ENCODE results near the gene GJC1. TPM values are rescaled to one million over a fixed set of nuclear protein-coding genes. Genes with fewer than 3 reads are reported as not detected.
"Not testable (repeated sequence)": the region's sequence is repeated elsewhere in the genome, so short reads cannot be mapped to it uniquely, and the experiment has no call there.

GJC1 gene
- total RNA-seq, 1 donor from 2014 or later = 4.7 TPM

GRCh38 chr17:44837196-44837595, 7.1 kb upstream of the GJC1 start:
- Mint-ChIP-seq H3K27me3 (ENCODE audit: insufficient read depth) (peaks cover 20% of the 10 kb centered on the region), H3K4me3 (no peak overlapping the region), H3K27ac (no peak overlapping the region), H3K9me3 (no peaks in the 10 kb centered on the region), H3K4me1 (ENCODE audit: low read depth) (peaks cover 8% of the 10 kb centered on the region), H3K36me3 (ENCODE audit: low read depth) (no peaks in the 10 kb centered on the region)
- intact Hi-C loops (cut with micrococcal nuclease) = no loop called here
- no peak for DNase-seq (ENCODE audit: low spot score)

- H3K27me3 Mint-ChIP-seq (ENCODE audit: insufficient read depth) = peaks cover 49% of the 10 kb centered on the region
- no peaks in the 10 kb centered on the region for H3K9me3 Mint-ChIP-seq
- H3K4me1 Mint-ChIP-seq (ENCODE audit: low read depth) = peaks cover 7% of the 10 kb centered on the region
- H3K4me3 Mint-ChIP-seq = no peak overlapping the region
- H3K27ac Mint-ChIP-seq = no peak overlapping the region
- no peak for DNase-seq (ENCODE audit: low spot score)
- H3K36me3 Mint-ChIP-seq (ENCODE audit: low read depth) = no peaks in the 10 kb centered on the region
- intact Hi-C loops (cut with micrococcal nuclease) = no loop called here
Observed at GRCh38 chr17:44832805-44833204, 2.7 kb upstream of the GJC1 start.

- Mint-ChIP-seq H3K4me3 (no peak overlapping the region), H3K9me3 (no peaks in the 10 kb centered on the region), H3K27ac (no peak overlapping the region), H3K27me3 (ENCODE audit: insufficient read depth) (peaks cover 61% of the 10 kb centered on the region), H3K4me1 (ENCODE audit: low read depth) (peaks cover 7% of the 10 kb centered on the region), H3K36me3 (ENCODE audit: low read depth) (no peaks in the 10 kb centered on the region)
- intact Hi-C loops (cut with micrococcal nuclease) = no loop called here
- DNase-seq (ENCODE audit: low spot score) = no peak
Observed at GRCh38 chr17:44831371-44831770, 1.3 kb upstream of the GJC1 start.

- no peak for DNase-seq (ENCODE audit: low spot score)
- Mint-ChIP-seq H3K27ac (peak overlapping the region; percentile 44), H3K4me3 (peak overlapping the region; percentile 82), H3K27me3 (ENCODE audit: insufficient read depth) (peaks cover 64% of the 10 kb centered on the region), H3K9me3 (no peaks in the 10 kb centered on the region), H3K4me1 (ENCODE audit: low read depth) (peaks cover 7% of the 10 kb centered on the region), H3K36me3 (ENCODE audit: low read depth) (no peaks in the 10 kb centered on the region)
- intact Hi-C loops (cut with micrococcal nuclease) = no loop called here
Observed at GRCh38 chr17:44830359-44831288, 537 bp upstream of the GJC1 start.

- peak overlapping the region; percentile 36 for H3K27ac Mint-ChIP-seq
- H3K9me3 Mint-ChIP-seq = no peaks in the 10 kb centered on the region
- DNase-seq (ENCODE audit: low spot score) = no peak
- intact Hi-C loops (cut with micrococcal nuclease) = loop anchor here (1.0 to 5.0 kb wide), 4 partner anchors 36 to 272 kb away; partner anchors contain the start of genes C1QL1 and FZD2
- H3K4me1 Mint-ChIP-seq (ENCODE audit: low read depth) = peaks cover 7% of the 10 kb centered on the region
- no peaks in the 10 kb centered on the region for H3K36me3 Mint-ChIP-seq (ENCODE audit: low read depth)
- peak overlapping the region; percentile 76 for H3K4me3 Mint-ChIP-seq
- peaks cover 60% of the 10 kb centered on the region for H3K27me3 Mint-ChIP-seq (ENCODE audit: insufficient read depth)
Observed at GRCh38 chr17:44828919-44829522, 1.1 kb downstream of the GJC1 start.

- intact Hi-C loops (cut with micrococcal nuclease) = loop anchor here (2.0 to 5.0 kb wide), 3 partner anchors 37 to 271 kb away; partner anchors contain the start of genes C1QL1 and FZD2
- Mint-ChIP-seq H3K9me3 (no peaks in the 10 kb centered on the region), H3K4me3 (no peak overlapping the region), H3K27me3 (ENCODE audit: insufficient read depth) (peaks cover 51% of the 10 kb centered on the region), H3K36me3 (ENCODE audit: low read depth) (no peaks in the 10 kb centered on the region), H3K4me1 (ENCODE audit: low read depth) (peaks cover 7% of the 10 kb centered on the region), H3K27ac (no peak overlapping the region)
- DNase-seq (ENCODE audit: low spot score) = no peak
Observed at GRCh38 chr17:44827863-44828262, 2.2 kb downstream of the GJC1 start.

GRCh38 chr17:44826123-44826790, 3.8 kb downstream of the GJC1 start:
- no peaks in the 10 kb centered on the region for H3K36me3 Mint-ChIP-seq (ENCODE audit: low read depth)
- no peak overlapping the region for H3K4me3 Mint-ChIP-seq
- no peaks in the 10 kb centered on the region for H3K9me3 Mint-ChIP-seq
- no peak overlapping the region for H3K27ac Mint-ChIP-seq
- DNase-seq (ENCODE audit: low spot score) = no peak
- H3K4me1 Mint-ChIP-seq (ENCODE audit: low read depth) = peaks cover 7% of the 10 kb centered on the region
- peaks cover 39% of the 10 kb centered on the region for H3K27me3 Mint-ChIP-seq (ENCODE audit: insufficient read depth)
- intact Hi-C loops (cut with micrococcal nuclease) = loop anchor here (5.0 kb wide), 1 partner anchor 141 kb away; the partner anchor contains the start of gene C1QL1

GRCh38 chr17:44825236-44825635, 4.9 kb downstream of the GJC1 start:
- H3K4me3 Mint-ChIP-seq; H3K27ac Mint-ChIP-seq; H3K9me3 Mint-ChIP-seq; H3K36me3 Mint-ChIP-seq (ENCODE audit: low read depth); DNase-seq (ENCODE audit: low spot score); H3K4me1 Mint-ChIP-seq (ENCODE audit: low read depth): not testable (repeated sequence)
- peaks cover 37% of the 10 kb centered on the region for H3K27me3 Mint-ChIP-seq (ENCODE audit: insufficient read depth)
- intact Hi-C loops (cut with micrococcal nuclease) = loop anchor here (5.0 kb wide), 1 partner anchor 142 kb away; the partner anchor contains the start of gene C1QL1

GRCh38 chr17:44820631-44821212, 9.4 kb downstream of the GJC1 start:
- no peaks in the 10 kb centered on the region for H3K36me3 Mint-ChIP-seq (ENCODE audit: low read depth)
- H3K4me1 Mint-ChIP-seq (ENCODE audit: low read depth) = no peaks in the 10 kb centered on the region
- no peak overlapping the region for H3K4me3 Mint-ChIP-seq
- intact Hi-C loops (cut with micrococcal nuclease) = no loop called here
- H3K27ac Mint-ChIP-seq = no peak overlapping the region
- no peaks in the 10 kb centered on the region for H3K9me3 Mint-ChIP-seq
- H3K27me3 Mint-ChIP-seq (ENCODE audit: insufficient read depth) = peaks cover 7% of the 10 kb centered on the region
- DNase-seq (ENCODE audit: low spot score) = no peak

GRCh38 chr17:44818508-44818907, 11.6 kb downstream of the GJC1 start:
- H3K9me3 Mint-ChIP-seq; DNase-seq (ENCODE audit: low spot score); H3K27ac Mint-ChIP-seq; H3K36me3 Mint-ChIP-seq (ENCODE audit: low read depth); H3K4me3 Mint-ChIP-seq; intact Hi-C loops (cut with micrococcal nuclease); H3K4me1 Mint-ChIP-seq (ENCODE audit: low read depth): not testable (repeated sequence)
- H3K27me3 Mint-ChIP-seq (ENCODE audit: insufficient read depth) = peaks cover 15% of the 10 kb centered on the region

- H3K4me3 Mint-ChIP-seq = no peak overlapping the region
- no peaks in the 10 kb centered on the region for H3K36me3 Mint-ChIP-seq (ENCODE audit: low read depth)
- H3K27ac Mint-ChIP-seq = no peak overlapping the region
- DNase-seq (ENCODE audit: low spot score) = no peak
- no peaks in the 10 kb centered on the region for H3K4me1 Mint-ChIP-seq (ENCODE audit: low read depth)
- intact Hi-C loops (cut with micrococcal nuclease) = no loop called here
- peaks cover 8% of the 10 kb centered on the region for H3K27me3 Mint-ChIP-seq (ENCODE audit: insufficient read depth)
- no peaks in the 10 kb centered on the region for H3K9me3 Mint-ChIP-seq
Observed at GRCh38 chr17:44812263-44812662, 17.8 kb downstream of the GJC1 start.

- H3K4me1 Mint-ChIP-seq (ENCODE audit: low read depth); H3K27ac Mint-ChIP-seq; H3K4me3 Mint-ChIP-seq; intact Hi-C loops (cut with micrococcal nuclease); H3K27me3 Mint-ChIP-seq (ENCODE audit: insufficient read depth); H3K9me3 Mint-ChIP-seq; DNase-seq (ENCODE audit: low spot score); H3K36me3 Mint-ChIP-seq (ENCODE audit: low read depth): not testable (repeated sequence)
Observed at GRCh38 chr17:44808656-44809388, 21.3 kb downstream of the GJC1 start.
